ENCODE measurements around the gene TRIM62. TPM values are rescaled to one million over a fixed set of nuclear protein-coding genes. Genes with fewer than 3 reads are reported as not detected.

Gene TRIM62
- total RNA-seq, 4 donors from 2014 or later, result 3.5 to 22.8 (median 17.9) TPM

GRCh38 chr1:33169290-33170055 lies 12.4 kb downstream of the TRIM62 start:
- Histone ChIP-seq H3K9me3 (no peaks in the 10 kb centered on the region), H3K27me3 (no peaks in the 10 kb centered on the region), H3K27ac (no peak overlapping the region), H3K4me3 (no peak overlapping the region), H3K4me1 (peaks cover 0 to 4% (median 0%) of the 10 kb centered on the region in 4 donors), H3K36me3 (no peaks in the 10 kb centered on the region)
- TF ChIP-seq CTCF (IDR thresholded peaks at IDR 0.05) (no peak), POLR2A (IDR thresholded peaks at IDR 0.05) (no peak)
- no peak for DNase-seq

GRCh38 chr1:33168556-33169289 lies 13.1 kb downstream of the TRIM62 start:
- Histone ChIP-seq H3K4me1 (peaks cover 0 to 4% (median 0%) of the 10 kb centered on the region in 4 donors), H3K27ac (no peak overlapping the region), H3K9me3 (no peaks in the 10 kb centered on the region), H3K4me3 (no peak overlapping the region), H3K27me3 (no peaks in the 10 kb centered on the region), H3K36me3 (no peaks in the 10 kb centered on the region)
- DNase-seq, result no peak
- no peak for TF ChIP-seq POLR2A (IDR thresholded peaks at IDR 0.05)
- no peak for TF ChIP-seq CTCF (IDR thresholded peaks at IDR 0.05)

GRCh38 chr1:33167650-33168447 lies 14.0 kb downstream of the TRIM62 start:
- Histone ChIP-seq H3K4me3 (no peak overlapping the region), H3K4me1 (peaks cover 0 to 4% (median 0%) of the 10 kb centered on the region in 4 donors), H3K27me3 (no peaks in the 10 kb centered on the region), H3K36me3 (no peaks in the 10 kb centered on the region), H3K9me3 (no peaks in the 10 kb centered on the region), H3K27ac (no peak overlapping the region)
- no peak for TF ChIP-seq CTCF (IDR thresholded peaks at IDR 0.05)
- no peak for TF ChIP-seq POLR2A (IDR thresholded peaks at IDR 0.05)
- no peak for DNase-seq

- Histone ChIP-seq H3K27me3 (no peaks in the 10 kb centered on the region), H3K27ac (no peak overlapping the region), H3K9me3 (no peaks in the 10 kb centered on the region), H3K36me3 (no peaks in the 10 kb centered on the region), H3K4me3 (no peak overlapping the region), H3K4me1 (peaks cover 0 to 9% (median 0%) of the 10 kb centered on the region in 4 donors)
- no peak for DNase-seq
- TF ChIP-seq POLR2A (IDR thresholded peaks at IDR 0.05) (no peak), CTCF (IDR thresholded peaks at IDR 0.05) (no peak)
Observed at GRCh38 chr1:33165809-33166208, 16.0 kb downstream of the TRIM62 start.

- peaks cover 0 to 9% (median 0%) of the 10 kb centered on the region in 4 donors for H3K4me1 ChIP-seq
- no peaks in the 10 kb centered on the region for H3K27me3 ChIP-seq
- DNase-seq, result no peak
- H3K9me3 ChIP-seq, result no peaks in the 10 kb centered on the region
- no peak overlapping the region for H3K4me3 ChIP-seq
- TF ChIP-seq POLR2A (IDR thresholded peaks at IDR 0.05) (no peak), CTCF (IDR thresholded peaks at IDR 0.05) (no peak)
- H3K27ac ChIP-seq, result no peak overlapping the region
- no peaks in the 10 kb centered on the region for H3K36me3 ChIP-seq
Observed at GRCh38 chr1:33165209-33165608, 16.6 kb downstream of the TRIM62 start.

All from Peyer's patch (tissue), 4 donors.